ENCODE measurements around the gene TRDN.
"Not testable (repeated sequence)": the region's sequence is repeated elsewhere in the genome, so short reads cannot be mapped to it uniquely, and the experiment has no call there.

Gene TRDN

GRCh38 chr6:123288649-123289048 is 348.1 kb downstream of the TRDN start:
- DNase-seq (ENCODE audit: low spot score) = no peak

- no peak for DNase-seq (ENCODE audit: low spot score)
Measured at GRCh38 chr6:123276546-123276980, 360.2 kb downstream of the TRDN start.

DNA sequence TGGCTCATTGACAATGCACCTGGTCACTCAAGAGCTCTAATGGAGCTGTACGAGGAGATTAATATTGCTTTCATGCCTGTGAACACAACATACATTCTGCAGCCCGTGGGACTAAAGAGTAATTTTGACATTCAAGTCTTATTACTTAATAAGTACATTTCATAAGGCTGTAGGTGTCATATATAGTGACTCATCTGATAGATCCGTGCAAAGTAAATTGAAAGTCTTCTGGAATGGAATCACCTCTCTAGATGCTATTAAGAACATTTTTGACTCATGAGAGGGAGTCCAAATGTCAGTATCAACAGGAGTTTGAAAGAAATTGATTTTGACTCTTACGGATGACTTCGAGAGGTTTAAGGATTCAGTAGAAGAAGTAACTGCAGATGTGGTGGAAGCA is 372.8 kb downstream of the TRDN start:
- no peak for DNase-seq (ENCODE audit: low spot score)

DNA sequence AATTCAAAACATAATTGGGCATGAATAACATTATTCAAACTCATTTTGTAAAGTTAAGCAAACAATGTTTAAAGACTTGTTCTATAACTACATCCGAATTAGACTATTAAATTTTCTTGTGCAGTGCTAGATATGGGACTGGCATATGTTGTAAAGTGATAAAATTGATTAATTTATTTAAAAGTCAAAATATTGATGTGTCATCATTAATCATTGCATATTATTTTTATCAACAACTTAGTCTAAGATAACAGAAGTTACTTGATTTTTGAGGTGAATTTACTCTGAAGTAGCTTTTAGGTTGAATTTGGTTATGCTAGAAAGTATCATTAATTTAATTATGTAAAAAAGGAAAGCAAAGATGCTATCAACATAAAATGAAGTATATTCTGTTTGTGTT is 396.1 kb downstream of the TRDN start:
- no peak for DNase-seq (ENCODE audit: low spot score)

DNA sequence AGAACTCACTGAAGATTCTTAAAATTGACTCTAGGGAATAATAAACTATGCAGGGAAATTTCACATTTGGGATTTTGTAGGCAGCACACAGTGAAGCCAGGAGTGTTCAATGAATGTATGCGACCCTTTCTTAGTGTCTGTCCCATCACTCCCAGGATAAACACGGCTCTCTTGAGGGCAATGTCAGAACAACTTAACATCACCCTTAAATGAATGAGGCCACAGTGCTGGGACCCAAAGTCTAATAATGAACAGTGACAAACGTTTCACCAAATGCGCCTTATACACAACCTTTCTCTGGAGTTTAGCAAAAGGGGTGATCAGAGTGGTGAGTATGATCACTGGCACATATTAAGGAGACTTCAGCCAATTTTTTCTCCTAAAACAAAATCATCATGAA is 403.4 kb downstream of the TRDN start:
- no peak for DNase-seq (ENCODE audit: low spot score)

- not testable (repeated sequence) for DNase-seq (ENCODE audit: low spot score)
Measured at GRCh38 chr6:123227789-123228188, 409.0 kb downstream of the TRDN start.

DNA sequence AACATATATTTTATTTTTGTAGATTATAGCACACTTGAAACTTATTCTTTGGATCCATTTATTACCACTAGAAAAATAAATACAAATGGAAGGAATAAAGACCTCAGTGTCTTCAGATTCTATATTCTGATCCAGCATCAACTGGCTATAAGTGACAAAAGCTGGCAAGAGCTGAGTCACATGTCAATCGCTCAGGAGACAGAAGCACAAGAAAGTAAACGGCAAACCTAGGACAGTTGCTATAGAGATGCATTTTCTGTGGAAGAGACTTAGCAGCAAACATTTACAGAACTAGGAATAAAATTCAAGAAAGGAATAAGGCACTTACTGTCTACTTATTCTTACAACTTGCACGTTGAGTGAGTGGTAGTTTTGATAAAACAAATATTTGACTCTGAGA is 410.4 kb downstream of the TRDN start:
- DNase-seq (ENCODE audit: low spot score) = no peak

DNA sequence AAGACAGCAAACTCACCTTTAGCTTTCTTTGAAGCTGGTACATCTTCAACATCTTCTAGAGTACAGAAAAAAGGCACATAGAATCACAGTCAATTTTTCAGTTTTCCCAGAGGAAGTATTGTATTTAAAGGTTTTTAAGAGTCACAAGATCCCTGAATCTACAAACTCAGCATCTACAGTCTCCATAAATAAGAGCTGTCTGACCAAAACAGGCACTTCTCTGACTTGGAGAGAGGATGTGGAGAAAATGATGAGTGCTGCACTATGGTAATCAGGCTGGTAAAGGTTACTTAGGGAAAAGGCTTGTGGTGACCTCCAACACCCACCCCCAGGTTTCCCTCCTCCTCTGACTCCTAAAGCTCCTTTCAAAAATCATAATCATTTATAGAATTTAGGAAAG is 412.7 kb downstream of the TRDN start:
- DNase-seq (ENCODE audit: low spot score) = no peak

DNA sequence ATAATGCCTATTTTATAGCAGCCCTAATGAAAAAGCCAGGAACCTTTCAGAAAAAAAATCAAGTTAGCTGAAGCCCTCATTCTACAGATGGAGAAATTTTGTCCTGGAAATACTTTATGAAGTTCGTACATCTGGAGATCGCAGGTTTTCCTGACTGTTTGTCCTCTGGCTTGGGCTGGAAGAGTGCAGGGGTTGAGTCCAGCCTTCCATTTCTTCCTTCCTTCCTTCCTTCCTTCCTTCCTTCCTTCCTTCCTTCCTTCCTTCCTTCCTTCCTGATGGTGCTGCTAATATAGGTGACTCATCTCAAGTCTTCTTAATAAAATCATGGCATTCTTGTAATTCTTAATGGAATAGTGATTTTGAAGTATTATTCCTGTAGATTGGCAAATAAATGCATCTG is 413.3 kb downstream of the TRDN start:
- no peak for DNase-seq (ENCODE audit: low spot score)

- no peak for DNase-seq (ENCODE audit: low spot score)
Measured at GRCh38 chr6:123215211-123215610, 421.5 kb downstream of the TRDN start.

GRCh38 chr6:123214433-123214832 is 422.3 kb downstream of the TRDN start:
- DNase-seq (ENCODE audit: low spot score) = no peak

GRCh38 chr6:123213921-123214320 is 422.8 kb downstream of the TRDN start:
- DNase-seq (ENCODE audit: low spot score) = no peak

- DNase-seq (ENCODE audit: low spot score) = no peak
Measured at GRCh38 chr6:123211777-123212545, 424.8 kb downstream of the TRDN start.

- no peak for DNase-seq (ENCODE audit: low spot score)
Measured at GRCh38 chr6:123210645-123211044, 426.1 kb downstream of the TRDN start.

DNA sequence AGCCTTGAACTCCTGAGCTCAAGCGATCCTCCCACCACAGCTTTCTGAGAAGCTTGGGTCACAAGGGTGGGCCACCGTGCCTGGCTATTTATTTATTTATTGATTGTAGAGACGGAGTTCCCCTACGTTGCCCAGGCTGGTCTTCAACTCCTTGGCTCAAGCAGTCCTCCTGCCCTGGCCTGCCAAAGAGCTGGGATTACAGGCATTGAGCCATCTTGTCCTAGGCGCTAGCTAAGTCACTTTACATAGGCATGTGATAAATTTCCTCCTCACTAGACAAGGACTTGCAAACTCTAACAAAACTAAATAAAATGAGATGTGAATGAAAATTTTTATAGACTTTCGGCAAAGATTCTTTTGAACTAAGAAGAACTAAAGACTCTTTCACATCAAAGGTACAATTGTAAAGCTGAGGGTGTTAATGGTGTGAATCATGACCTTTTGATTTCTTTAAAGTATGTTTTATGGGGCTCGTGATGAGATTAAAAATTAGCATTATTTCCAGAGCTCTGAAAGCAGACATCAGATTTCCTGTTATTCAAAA is 428.7 kb downstream of the TRDN start:
- no peak for DNase-seq (ENCODE audit: low spot score)

- DNase-seq (ENCODE audit: low spot score) = no peak
Measured at GRCh38 chr6:123203928-123204327, 432.8 kb downstream of the TRDN start.

- DNase-seq (ENCODE audit: low spot score) = no peak
Measured at GRCh38 chr6:123201869-123202372, 434.8 kb downstream of the TRDN start.

DNA sequence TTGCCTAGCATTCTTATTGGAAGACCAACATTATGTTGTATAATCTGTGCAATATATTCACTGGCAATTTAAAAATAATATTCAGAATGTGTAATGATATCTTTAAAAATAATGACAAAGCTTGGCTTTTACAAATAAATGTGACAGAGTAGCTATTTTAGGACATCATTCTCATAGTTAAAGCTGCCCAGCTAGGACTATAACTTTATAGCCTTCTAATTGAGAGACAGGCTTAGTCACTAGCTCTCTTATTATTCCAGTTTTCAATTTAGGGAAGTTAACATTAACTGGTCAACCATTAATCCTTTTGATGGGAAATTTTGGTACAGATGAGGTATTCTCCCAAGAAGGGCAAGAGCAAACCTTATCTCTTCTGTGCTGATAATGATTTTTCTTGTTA is 443.5 kb downstream of the TRDN start:
- no peak for DNase-seq (ENCODE audit: low spot score)

DNA sequence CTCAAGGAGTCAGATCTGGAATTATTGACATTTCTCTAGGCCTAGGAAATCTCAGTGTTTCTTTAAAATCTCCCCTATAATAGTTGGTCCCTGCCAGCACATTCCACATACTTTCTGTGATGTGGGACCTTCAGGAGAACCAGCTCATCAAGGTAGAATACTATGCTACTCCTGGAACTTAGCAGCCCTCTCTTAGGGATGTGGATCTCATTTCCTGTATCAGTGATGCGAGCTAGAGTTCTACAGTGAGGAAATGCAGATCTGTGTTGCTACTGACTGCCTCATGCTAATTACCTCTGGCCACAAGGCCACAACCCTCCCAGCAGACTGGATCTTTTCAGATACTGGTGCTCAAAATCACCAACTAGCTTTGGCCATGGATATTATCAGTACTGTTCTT is 446.9 kb downstream of the TRDN start:
- no peak for DNase-seq (ENCODE audit: low spot score)

DNA sequence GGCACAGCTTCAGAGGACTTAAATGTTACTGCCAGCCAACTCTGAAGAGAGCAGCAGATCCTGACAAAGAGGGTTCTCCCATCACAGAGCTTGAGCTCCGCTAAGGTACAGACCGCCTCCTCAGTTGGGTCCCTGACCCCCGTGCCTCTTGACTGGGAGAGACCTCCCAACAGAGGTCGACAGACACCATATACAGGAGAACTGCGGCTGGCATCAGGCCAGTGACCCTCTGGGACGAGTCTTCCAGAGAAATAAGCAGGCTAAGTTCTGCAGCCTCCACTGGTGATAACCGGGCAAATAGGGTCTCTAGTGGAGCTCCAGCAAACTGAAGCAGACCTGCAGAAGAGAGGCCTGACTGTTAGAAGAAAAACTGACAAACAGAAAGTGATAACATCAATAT is 453.8 kb downstream of the TRDN start:
- DNase-seq (ENCODE audit: low spot score) = no peak

- DNase-seq (ENCODE audit: low spot score) = no peak
Measured at GRCh38 chr6:123176706-123177105, 460.0 kb downstream of the TRDN start.

DNA sequence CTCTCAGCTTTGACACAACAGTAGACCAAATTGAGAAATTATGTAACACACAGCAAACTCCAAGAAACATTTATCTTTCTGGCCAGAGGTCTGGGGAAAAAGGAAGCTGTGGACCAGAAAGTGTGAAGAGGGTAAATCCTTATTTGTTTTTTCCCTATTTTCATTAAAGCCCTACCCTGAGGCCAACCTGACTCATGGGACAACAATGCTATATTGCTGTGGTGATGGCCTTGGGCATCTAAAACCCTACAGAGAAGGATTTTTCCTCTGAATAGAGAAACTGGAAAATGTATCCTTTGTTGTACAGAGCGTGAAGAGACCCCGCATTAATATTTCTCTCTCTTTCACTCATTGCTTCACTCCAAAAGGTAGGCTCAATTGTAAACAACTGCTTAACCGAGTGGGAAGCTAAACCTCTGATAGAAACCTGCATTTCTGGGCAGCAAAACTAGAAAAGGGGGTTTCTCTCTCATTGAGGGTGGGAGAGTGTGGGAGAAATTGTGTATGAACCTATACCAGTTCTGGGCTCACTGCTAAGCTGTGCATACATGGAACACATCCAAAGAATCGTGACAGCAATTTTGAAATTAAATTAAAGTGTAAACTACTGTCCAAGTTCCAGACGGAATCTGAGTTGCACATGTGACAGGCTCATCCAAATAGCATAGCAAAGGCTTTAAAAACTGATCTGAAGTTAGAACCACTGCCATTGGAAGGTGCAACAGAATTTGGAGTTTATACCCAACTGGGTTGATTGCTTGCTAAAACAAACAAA is 465.2 kb downstream of the TRDN start:
- no peak for DNase-seq (ENCODE audit: low spot score)

DNA sequence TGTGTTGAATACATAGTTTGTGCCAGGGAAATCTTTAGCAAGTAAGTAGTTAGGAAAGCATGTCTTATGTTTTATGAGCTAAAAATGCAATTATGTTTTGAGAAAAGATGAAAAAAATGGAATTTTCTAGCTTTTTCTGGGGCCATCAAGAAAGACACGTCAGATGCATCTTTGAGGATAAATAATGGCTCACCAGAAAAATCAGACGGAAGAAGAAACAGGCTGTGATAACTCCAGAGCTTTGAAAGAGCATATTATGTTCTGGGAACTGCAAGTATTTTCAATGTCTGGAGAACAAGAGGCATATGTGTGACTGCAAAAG is 467.0 kb downstream of the TRDN start:
- DNase-seq (ENCODE audit: low spot score) = no peak
